B cell (primary cell): ENCODE results near the gene KDM3A.

Experiments used
- EZH2 ChIP-seq: IDR thresholded peaks from 2 replicates; pipeline ENCODE4 v1.6.1; 2012; ENCODE audit warnings: borderline replicate concordance, low read depth, mild to moderate bottlenecking, moderate library complexity, low read length; ENCODE audit not compliant: insufficient read depth, poor library complexity, severe bottlenecking
- TF ChIP-seq, protein P1 (sequence below): fragments of 200-600 bp; IDR thresholded peaks from one replicate; pipeline ENCODE4 v1.8.0; 2022; ENCODE audit warnings: antibody characterized with exemption, mild to moderate bottlenecking

DNA sequence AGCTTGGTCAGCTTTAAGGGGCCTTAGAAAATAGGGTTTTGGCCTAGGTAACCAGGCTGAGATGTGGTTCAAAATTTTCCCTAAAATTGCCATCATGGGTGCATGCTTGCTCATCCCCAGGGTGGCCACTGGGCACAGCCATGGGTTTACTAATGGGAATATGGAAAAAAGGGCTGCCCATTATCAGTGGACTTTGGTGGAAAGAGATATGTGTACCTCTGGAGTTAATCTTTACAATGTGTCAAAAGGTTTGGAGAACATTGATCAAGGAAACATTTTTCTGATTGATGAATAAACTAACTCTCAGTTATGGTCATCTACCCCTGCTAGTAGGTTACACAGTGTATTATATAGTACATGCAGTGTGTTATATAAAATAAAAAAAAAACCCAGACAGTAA lies 13.1 kb downstream of the KDM3A start:
- TF ChIP-seq, protein P1, sequence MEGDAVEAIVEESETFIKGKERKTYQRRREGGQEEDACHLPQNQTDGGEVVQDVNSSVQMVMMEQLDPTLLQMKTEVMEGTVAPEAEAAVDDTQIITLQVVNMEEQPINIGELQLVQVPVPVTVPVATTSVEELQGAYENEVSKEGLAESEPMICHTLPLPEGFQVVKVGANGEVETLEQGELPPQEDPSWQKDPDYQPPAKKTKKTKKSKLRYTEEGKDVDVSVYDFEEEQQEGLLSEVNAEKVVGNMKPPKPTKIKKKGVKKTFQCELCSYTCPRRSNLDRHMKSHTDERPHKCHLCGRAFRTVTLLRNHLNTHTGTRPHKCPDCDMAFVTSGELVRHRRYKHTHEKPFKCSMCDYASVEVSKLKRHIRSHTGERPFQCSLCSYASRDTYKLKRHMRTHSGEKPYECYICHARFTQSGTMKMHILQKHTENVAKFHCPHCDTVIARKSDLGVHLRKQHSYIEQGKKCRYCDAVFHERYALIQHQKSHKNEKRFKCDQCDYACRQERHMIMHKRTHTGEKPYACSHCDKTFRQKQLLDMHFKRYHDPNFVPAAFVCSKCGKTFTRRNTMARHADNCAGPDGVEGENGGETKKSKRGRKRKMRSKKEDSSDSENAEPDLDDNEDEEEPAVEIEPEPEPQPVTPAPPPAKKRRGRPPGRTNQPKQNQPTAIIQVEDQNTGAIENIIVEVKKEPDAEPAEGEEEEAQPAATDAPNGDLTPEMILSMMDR, result no peak
- TF ChIP-seq EZH2, result no peak
